HG03159 (cell line): ENCODE measurements around the gene ADAT1.

ENCODE experiments used
- ATAC-seq: cut with Tn5 transposase; IDR thresholded peaks from one replicate; pipeline ENCODE4 v1.9.1; 2021; ENCODE audit warnings: mild to moderate bottlenecking, moderate library complexity; ENCODE audit not compliant: unreplicated experiment

ADAT1 gene, protein sequence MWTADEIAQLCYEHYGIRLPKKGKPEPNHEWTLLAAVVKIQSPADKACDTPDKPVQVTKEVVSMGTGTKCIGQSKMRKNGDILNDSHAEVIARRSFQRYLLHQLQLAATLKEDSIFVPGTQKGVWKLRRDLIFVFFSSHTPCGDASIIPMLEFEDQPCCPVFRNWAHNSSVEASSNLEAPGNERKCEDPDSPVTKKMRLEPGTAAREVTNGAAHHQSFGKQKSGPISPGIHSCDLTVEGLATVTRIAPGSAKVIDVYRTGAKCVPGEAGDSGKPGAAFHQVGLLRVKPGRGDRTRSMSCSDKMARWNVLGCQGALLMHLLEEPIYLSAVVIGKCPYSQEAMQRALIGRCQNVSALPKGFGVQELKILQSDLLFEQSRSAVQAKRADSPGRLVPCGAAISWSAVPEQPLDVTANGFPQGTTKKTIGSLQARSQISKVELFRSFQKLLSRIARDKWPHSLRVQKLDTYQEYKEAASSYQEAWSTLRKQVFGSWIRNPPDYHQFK

DNA sequence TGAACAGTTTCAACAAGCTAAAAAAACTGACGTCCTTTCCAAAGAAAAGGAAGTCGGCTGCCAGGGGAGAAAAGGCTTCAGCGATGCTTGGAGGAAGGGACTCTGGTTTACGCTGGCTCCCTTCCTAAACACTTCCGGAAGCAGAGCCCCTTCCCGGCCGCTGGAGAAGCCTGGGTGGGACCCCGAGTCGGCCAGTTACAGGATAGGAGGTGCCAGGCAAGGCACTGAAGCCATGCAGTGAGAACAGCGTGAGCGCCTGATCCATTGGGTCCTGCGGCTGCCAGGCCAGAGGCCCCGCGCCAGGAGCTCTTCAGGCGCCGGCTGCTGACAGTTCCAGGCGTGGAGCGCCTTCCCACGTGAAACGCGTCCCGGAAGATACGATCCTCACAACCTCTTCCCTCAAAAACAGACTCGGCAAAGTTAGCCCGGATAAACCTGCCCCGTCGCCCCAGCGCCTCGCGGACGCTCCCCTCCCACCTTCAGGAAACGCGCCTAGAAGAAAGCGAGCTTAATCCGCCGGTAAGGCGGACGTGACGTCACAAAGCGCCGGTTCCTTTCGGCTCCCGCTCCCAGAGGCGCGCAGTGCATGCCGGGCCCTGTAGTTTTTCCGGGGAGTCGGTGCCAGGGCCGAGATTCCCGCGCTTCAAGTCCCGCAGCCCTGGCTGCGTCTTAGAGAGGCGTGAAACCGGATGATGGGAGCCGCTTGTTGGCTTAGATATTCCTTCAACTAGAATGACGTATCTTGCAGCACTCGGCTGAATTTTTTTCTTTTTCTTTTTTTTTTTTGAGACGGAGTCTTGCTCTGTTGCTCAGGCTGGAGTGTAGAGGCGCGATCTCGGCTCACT is at the start of gene ADAT1:
ADAT1 (minus strand) TSS at position 521 of the 845 bp plus-strand sequence. CDS start 2,482 bp downstream, outside the sequence.
- ATAC-seq = peak; percentile 95

DNA sequence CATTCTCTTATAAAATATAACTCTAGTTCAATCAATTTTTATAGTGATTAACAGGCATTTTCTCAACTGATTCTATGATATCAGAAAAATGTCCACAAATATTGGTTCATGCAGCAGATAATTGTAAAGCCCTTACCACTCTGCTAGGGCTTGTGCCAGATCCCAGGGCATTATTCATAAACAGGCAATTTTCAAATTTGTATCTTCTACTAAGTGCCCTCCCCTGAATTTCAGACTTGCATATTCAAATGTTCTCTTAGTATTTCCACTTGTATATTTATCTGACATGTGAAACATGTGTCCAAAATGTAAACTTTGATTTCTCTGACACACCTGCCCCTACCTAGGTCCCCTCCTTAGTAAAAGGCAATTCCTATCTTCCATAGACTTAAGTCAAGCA is 44.4 kb upstream of the ADAT1 start:
- no peak for ATAC-seq

DNA sequence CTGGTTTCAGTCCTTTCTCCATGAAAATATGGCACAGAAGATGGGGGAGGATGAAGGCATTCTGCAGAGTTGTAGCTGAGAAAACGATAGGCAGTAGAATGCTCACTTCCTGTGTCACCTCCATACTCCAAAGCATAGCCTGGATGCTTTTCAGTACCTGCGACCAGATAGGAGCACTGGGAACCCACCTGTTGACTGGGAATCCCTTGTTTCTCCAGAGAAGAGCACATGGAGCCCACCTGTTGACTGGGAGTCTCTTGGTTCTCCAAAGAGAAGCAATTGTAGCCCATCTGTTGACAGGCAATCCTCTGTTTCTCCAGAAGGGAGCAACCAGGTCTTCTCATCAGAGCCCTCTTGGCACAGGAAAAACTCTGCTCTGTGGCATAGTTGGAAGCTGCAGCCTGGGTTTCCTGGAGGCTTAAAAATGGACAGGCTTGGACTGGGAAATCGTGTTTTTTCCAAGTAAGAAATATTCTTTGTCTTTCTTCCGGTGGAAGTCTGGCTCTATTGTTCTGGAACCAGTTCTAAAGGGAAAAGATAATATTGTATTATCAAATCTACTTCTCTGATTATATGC is 37.7 kb upstream of the ADAT1 start:
- ATAC-seq = no peak

DNA sequence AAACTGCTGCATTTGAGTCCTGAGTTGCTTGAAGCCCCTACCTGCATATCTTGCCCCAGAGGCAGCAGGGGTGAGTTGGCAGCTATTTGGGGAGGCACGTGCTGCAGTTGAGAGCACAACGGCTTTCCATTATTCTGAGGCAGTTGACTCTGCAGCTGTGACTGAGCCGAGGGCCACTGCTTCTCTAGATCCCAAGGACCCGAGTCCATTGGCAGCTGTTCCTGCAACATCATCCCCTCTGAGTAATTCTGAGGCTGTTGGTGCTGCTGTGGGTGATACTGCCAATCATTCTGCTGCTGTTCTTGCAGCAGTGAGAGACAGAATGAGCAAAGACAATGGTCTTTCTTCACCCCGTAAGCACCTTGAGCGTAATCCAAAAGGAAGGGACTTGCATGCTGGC is 37.2 kb upstream of the ADAT1 start:
- no peak for ATAC-seq

DNA sequence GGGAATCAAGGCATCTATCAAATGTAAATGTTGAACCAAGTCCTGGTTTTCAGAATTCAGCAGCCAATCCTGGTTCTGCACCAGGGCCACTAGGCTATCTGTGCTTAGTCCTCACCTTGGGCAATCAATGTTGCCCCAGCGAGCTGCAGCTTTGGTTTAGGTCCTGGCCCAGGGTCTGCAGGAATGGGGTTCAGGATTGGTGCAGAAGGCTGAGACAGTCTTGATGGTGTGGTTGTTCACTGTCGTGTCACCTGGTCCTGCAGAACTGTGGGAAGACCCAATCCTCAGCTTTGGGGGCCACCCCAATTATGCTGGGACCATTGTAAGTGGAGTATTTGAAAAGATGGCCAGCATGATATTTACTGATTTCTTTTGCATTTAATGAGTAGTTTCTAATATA is 35.1 kb upstream of the ADAT1 start:
- ATAC-seq = no peak

DNA sequence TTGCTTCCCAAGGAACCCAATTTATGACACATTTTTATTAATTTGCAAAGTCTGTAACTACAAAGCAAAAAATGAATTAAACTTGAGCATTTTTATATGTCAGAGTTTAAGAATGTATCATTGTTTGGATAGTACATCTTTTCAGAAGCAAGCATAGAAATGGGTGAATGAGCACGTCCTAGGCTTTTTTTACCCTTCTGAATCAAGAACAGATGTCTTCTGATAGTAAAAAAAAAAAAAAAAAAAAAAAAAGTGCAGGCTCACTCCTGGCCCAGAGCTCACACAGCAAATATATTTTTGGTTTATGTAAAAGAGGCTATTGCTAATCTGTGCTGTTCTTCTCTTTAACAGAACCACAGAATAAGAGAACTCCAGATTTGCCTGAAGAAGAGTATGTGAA is 30.8 kb upstream of the ADAT1 start:
- no peak for ATAC-seq

DNA sequence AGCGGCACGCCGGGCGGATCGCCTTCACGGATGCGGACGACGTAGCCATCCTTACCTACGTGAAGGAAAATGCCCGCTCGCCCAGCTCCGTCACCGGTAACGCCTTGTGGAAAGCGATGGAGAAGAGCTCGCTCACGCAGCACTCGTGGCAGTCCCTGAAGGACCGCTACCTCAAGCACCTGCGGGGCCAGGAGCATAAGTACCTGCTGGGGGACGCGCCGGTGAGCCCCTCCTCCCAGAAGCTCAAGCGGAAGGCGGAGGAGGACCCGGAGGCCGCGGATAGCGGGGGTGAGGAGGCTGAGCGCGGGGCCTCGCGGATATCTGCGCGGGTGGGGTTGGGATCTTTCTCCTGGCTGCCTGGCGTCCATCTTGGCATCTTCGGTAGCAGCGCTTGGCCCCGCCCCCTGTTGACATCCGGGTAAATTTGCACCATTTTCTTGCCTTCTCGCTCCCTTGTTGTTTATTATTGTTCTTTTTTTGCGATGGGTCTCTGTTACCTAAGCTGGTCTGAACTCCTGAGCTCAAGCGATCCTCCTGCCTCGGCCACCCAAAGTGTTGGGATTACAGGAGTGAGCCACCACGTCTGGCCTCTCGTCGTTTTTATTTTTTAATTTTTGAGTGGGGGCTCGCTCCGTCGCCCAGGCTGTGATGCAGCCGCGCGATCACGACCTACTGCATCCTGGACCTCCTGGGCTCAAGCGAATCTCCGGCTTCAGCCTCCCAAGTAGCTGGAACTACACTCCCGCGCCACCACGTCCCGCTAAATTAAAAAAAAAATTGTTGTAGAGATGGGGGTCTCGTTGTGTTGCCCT is 25.4 kb upstream of the ADAT1 start:
- ATAC-seq = peak; percentile 38

DNA sequence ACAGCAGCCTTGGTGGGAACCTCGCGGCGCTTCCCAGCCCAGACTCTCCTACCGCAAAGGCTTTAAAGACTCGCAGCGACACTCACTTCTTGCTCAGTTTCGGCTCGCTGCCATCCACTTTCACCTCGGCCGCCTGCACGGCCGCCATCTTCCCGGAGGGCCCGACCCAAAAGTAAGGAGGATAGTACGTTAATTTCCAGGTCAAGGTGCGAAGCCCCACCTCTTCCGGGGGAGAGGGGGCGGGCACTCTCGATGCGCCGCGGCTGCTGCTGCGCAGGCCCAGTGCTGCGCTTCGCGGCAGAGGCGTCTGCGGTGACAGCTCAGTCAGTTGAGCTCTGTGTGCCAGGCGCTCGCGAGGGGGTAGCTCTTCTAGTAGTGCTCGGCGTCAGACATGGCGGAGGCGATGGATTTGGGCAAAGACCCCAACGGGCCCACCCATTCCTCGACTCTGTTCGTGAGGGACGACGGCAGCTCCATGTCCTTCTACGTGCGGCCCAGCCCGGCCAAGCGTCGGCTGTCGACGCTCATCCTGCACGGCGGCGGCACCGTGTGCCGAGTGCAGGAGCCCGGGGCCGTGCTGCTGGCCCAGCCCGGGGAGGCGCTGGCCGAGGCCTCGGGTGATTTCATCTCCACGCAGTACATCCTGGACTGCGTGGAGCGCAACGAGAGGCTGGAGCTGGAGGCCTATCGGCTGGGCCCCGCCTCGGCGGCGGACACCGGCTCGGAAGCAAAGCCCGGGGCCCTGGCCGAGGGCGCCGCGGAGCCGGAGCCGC is 24.6 kb upstream of the ADAT1 start, which contains the start of the genes KARS1 and TERF2IP:
KARS1 (minus strand) TSS at position 174 of the 773 bp plus-strand sequence; CDS start at position 148, 26 bp downstream.
TERF2IP (plus strand) TSS at position 282 of the 773 bp plus-strand sequence; CDS start at position 392, 110 bp downstream.
- ATAC-seq = peak; percentile 83

DNA sequence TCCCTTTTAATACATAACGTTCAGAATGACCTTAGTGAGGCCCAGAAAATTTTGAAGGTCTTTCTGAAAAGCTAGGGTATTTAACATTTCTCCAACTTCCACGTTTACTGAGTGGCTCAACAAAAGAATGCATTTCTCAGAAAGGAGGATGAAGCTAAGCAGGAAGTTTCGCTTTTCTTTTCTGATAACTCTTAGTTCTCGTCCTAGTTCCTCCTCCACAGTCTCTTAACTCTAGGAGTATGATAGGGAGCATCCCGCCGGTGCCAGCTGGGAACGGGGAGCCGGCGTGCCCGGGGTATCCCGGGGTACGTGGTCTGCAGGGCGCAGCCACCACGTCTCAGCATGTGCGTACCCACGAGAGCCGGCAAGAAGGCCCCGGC is 24.0 kb upstream of the ADAT1 start:
- ATAC-seq = peak; percentile 25

DNA sequence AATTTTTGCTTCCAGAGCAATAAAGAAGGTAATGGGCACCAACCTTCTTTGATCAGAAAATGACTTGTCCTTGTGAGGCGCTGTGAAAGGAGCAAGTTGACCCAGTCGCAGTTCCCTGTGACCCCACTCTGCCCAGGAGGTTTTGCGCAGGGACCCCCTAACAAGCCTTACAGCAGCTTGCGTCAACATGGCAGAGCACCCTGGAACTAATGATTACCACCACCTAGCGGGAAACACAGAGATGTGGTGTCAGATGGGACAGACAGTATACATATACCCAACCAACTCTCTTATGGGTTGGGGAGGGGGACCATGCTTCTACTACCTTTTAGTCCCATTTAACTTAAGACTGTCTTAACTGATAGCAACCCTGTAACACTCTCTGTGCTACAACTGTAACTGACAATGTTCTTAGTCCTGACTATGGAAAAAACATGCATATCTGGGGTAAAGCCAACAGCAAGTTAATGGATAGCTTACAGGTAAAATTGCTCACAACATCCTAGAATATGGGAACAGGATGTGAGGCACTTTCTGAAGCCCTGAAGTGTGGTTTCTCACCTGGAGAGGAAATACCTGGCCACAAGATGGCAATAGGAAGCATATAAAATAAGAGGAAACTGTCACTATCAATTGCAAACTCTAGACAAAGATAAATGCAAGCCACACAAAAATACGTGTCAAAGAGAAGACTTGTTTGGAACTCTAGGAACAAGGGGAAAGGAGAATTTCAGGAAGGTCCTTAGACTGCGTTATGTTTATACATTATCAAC is 21.3 kb upstream of the ADAT1 start:
- no peak for ATAC-seq

DNA sequence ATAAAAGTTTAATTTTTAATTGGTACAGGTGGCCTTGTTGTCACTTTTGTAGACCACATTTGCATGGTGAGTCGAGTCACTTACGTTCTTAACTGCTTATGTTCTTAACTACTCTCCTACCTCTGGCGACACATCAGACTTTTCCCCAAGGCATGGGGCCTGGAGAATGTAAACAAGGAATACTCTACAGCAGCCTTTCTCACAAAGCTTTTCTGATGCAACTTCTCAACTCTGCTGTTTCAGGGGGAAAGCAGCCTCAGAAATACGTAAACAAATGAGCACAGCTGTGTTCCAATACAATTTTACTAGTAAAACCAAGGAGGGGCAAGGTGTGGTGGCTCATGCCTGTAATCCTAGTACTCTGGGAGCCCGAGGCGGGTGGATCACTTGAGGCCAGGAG is 17.5 kb upstream of the ADAT1 start:
- no peak for ATAC-seq

DNA sequence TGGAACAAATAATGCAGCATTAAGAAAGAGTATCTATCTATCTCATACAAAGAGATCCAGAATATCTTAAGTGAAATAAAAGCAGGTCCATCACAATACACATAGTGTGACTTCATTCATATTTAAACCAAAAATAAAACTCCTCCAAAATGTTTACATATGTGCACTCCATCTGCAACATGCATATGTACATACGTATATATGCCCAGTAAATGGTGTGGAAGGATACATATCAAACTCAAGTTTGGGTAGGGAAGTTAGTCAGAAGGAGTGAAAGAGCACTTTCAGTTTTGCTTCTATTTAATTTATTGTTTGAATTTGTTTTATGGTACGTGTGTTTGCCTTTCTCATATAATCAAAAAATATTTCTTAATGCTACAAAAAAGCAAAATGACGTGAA is 12.0 kb upstream of the ADAT1 start:
- no peak for ATAC-seq

DNA sequence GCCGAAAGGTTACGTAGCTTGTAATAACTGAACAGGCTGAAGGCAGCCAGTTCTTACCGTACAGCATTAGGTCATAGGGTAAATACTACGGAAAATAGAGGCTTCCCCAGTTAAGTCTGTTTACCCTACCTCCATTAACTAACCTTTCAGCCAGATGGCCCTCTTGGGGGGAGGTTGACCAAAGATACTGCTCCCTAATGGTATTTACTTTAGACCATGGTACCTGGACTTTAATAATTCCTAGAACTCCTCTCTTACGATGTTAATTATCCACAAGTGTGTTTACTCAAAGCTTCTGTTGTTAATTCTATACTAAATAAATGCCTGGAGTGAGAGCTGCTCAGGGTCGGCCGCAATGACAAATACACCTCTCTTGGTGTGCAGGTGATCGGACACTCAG is 9.8 kb upstream of the ADAT1 start:
- no peak for ATAC-seq

DNA sequence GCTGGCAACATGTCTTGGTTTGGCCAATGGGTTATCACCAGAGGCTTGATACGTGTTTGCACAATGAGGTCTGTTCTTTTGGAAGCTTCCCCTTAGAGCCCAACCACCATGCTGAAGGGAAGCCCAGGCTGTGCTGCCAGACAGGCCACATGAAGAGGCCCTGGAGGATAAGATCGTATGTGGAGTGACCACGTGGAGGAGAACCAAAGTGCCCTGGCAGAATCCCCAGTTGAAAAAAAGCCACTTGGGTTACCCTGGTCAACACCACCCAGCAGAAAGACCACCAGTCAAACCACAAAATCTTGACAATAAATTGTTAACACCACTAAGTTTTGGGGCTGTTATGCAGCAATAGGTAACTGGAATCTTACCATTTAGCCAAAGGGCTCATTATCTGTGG is 7.0 kb upstream of the ADAT1 start:
- no peak for ATAC-seq

DNA sequence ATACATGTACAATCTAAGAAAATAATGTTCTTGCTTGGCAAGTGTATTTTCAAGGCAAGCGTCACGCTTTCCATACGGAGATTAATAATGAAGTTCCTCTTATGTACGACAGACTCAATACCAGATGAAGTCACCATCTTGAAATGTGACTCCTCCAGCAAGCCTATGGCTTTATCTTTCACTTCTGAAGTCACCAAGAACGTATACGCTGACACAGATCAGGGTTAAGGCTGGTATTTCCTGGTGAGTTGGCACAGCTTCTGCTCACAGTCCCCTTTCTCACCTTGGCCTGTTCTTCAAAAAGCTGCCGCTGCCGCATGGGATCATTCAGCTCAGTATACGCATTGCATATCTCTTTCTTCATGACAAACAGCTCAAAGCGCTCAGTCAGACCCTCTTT is 6.1 kb upstream of the ADAT1 start:
- ATAC-seq = no peak

DNA sequence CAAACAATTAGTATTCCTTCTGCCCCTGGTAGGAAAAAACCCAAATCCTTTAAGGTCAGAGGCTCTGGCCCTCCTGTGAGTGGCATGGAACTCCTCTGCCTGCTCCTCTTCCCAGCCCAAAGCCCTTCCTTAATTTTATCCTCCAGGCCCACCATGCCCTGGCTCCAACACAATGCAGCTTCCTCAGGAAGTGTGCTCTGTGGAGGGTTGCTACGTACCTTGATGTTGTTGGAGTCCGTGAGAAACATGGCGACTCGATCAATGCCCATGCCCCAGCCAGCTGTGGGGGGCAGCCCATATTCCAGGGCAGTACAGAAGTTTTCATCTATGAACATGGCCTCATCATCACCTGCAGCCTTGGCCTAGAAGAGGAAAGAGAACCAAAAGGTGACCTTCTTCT is 5.3 kb upstream of the ADAT1 start:
- ATAC-seq = no peak

DNA sequence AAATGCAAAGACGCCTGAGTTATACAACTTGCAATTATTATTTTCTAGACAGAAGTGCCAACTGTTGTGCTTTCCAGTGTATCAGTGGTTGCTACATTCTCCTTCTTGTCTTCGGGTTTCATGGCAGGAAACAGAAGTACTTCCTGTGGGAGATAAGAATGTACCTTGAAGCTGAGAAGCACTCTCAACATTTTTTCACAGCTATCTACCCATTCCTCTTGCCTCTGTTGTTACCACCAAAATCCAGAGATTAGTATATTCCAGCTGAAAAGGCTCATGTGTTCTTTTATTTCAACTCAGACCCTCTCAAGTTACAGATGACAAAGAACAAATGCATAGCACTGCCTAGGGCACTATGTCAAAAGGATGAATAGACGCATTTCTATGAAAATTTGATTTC is 4.8 kb upstream of the ADAT1 start:
- no peak for ATAC-seq

DNA sequence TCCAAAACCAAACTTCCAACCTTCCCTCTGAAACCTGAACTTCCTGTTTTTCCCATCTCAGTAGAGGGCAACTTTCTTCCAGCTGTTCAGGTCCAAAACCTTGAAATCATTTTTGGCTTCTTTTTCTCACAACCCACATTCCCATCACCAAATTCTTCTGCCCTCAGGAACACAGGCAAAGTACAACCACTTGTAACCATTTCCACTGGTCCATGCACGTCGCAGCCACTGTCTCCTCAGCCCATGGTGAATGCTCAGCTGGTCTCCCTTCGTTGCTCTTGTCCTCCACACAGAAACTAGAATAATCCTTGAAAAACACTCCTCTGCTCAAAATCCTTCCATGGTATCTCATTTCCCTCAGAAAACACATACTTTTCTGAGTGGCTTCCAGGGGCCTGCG is 3.7 kb upstream of the ADAT1 start:
- ATAC-seq = no peak

DNA sequence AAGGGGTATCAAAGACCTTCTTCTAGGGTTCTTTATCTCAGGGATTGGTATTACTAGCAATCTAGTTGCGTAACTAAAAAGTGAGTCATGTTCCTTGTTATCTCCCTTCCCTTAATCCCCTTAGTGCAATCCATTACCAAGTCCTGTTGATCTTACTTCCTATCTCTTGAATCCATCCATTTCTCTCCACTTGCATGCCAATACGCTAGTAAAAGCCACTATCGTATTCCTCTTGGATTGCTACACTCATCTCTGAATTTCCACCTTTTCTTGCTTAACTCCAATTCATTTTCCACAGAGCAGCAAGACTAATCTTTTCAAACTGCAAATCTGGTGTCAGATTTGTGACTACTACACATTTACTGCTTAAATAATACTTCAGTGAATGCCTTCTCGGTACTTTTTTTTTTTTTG is 1.8 kb upstream of the ADAT1 start:
- no peak for ATAC-seq
